Skeletal muscle tissue (tissue), 4 donors: ENCODE results near the gene RXRA. TPM values are rescaled to one million over a fixed set of nuclear protein-coding genes. Genes with fewer than 3 reads are reported as not detected.

Experiments
- H3K27ac ChIP-seq: one replicate; pipeline ENCODE4 v1.7.0; 2013; ENCODE audit warnings: mild to moderate bottlenecking, low read depth, low read length, inconsistent platforms
- H3K27me3 ChIP-seq, 3 donors: one replicate each; pipeline ENCODE4 v1.7.0; 2013; ENCODE audit warnings: low read length in 3 of 3; ENCODE audit not compliant: control insufficient read depth in 3 of 3, insufficient read depth in 3 of 3
- H3K36me3 ChIP-seq, 3 donors: one replicate each; pipeline ENCODE4 v1.7.0; 2013; ENCODE audit warnings: low read length in 3 of 3; ENCODE audit not compliant: control insufficient read depth in 3 of 3, insufficient read depth in 3 of 3
- H3K4me1 ChIP-seq, 3 donors: one replicate each; pipeline ENCODE4 v1.7.0; 2013; ENCODE audit warnings: low read length in 3 of 3, mild to moderate bottlenecking in 3 of 3; ENCODE audit not compliant: control insufficient read depth in 3 of 3, insufficient read depth in 3 of 3
- H3K4me3 ChIP-seq, 3 donors: one replicate each; pipeline ENCODE4 v1.7.0; 2013; ENCODE audit warnings: low read length in 3 of 3
- H3K9ac ChIP-seq, 3 donors: one replicate each; pipeline ENCODE4 v1.7.0; 2013; ENCODE audit warnings: low read length in 3 of 3, mild to moderate bottlenecking in 3 of 3, moderate library complexity in 2 of 3, low read depth in 1 of 3
- H3K9me3 ChIP-seq, 3 donors: one replicate each; pipeline ENCODE4 v1.7.0; 2013; ENCODE audit warnings: low read length in 3 of 3; ENCODE audit not compliant: control insufficient read depth in 3 of 3
- total RNA-seq: library from RNA; depleted of rRNA; stranded (reverse); fragments of >200 nt; gene quantifications from one replicate; pipeline ENCODE4 v1.2.3, GENCODE V29; 2014
- donor health status: Osteomylitis.

The RXRA gene
- total RNA-seq, 1 donor from 2014 or later, result 11.5 TPM

DNA sequence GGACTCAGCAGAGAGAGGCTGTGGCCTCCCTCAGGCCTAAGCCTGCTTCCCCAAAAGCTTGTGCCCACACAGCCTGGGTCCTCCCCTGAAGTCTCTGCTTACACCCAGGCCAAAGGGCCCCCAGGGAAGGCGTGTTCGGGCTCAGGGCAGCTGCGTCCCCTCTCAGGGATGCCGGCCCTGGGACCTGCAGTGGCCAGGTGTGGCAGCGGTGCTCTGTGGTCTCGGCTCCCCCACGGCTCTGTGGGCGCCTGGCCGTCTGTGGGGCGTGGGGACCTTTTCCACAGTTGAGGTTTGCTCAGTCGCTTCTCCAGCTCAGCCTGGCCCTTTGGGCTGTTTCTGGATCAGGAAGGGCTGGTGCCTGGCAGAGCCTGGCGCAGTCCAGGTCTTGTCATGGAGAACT, 75.9 kb downstream of the RXRA start:
- peaks cover 0 to 7% (median 0%) of the 10 kb centered on the region in 3 donors for H3K9me3 ChIP-seq
- H3K27ac ChIP-seq, result peak overlapping the region; percentile 82
- no peak overlapping the region for H3K4me3 ChIP-seq
- peaks cover 0 to 2% (median 2%) of the 10 kb centered on the region in 3 donors for H3K36me3 ChIP-seq
- H3K9ac ChIP-seq, result peak overlapping the region in 2 of 3 donors; percentile 55 to 91
- H3K27me3 ChIP-seq, result no peaks in the 10 kb centered on the region
- peaks cover 75 to 90% (median 83%) of the 10 kb centered on the region in 3 donors for H3K4me1 ChIP-seq

DNA sequence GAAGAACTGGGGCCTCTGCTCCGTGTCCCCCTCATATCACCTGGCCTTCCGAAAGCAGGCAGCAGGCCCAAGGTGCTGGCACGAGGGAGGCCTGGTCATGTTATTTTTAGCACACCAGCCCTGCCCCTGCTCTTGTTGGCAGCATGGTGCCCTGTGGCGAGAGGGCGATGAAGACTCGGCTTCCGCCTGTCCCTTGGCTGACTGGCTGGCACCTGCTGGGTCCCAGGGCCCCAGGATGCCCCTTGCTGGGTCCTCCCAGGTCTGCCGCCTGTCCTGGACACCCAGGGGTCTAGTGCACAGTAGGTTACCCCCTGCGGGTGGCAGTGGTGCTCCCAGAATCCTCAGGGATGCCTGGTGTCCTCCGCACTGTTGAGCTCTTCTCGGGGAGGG, 77.0 kb downstream of the RXRA start:
- Histone ChIP-seq H3K27ac (peak overlapping the region; percentile 82), H3K4me3 (peak overlapping the region; percentile 34 to 65 (median 48)), H3K9ac (peak overlapping the region; percentile 55 to 91 (median 69)), H3K36me3 (peaks cover 0 to 2% (median 2%) of the 10 kb centered on the region in 3 donors), H3K9me3 (peaks cover 0 to 7% (median 0%) of the 10 kb centered on the region in 3 donors), H3K27me3 (no peaks in the 10 kb centered on the region), H3K4me1 (peaks cover 80 to 96% (median 88%) of the 10 kb centered on the region in 3 donors)

DNA sequence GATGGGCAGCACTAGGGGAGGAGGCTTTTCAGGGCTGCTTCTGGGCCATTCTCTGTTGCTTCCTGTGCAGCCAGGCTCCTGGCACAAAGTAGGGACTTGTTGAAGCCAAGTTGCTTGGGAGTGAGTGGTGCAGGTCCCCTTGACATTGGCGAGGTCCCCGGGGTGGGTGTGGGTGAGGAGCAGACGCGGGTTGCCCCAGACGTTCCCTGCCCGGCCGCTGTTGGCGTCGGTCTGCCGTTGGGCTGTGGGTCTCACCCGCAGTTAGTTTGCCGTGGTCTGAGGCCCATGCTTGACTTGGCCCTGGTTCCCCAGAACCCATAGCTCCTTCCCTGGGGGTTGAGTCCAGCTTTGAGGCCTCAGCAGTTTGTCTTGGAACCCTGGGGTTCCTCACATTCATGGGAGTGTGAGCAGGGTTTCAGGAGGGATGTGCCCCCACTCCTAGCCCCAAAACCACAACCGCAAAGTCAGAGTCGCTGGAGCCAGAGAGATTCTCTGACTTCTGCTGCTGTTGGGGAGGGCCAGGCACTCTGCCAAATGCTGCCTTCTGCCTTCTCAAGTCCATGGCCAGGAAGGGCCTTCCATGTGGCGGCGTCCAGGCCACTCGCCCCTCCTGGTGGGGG, 77.5 kb downstream of the RXRA start:
- Histone ChIP-seq H3K4me1 (peaks cover 84 to 96% (median 90%) of the 10 kb centered on the region in 3 donors), H3K27ac (peak overlapping the region; percentile 82), H3K27me3 (no peaks in the 10 kb centered on the region), H3K9ac (peak overlapping the region; percentile 55 to 91 (median 69)), H3K9me3 (peaks cover 0 to 6% (median 0%) of the 10 kb centered on the region in 3 donors), H3K36me3 (peaks cover 0 to 2% (median 2%) of the 10 kb centered on the region in 3 donors), H3K4me3 (peak overlapping the region; percentile 47 to 65 (median 48))

DNA sequence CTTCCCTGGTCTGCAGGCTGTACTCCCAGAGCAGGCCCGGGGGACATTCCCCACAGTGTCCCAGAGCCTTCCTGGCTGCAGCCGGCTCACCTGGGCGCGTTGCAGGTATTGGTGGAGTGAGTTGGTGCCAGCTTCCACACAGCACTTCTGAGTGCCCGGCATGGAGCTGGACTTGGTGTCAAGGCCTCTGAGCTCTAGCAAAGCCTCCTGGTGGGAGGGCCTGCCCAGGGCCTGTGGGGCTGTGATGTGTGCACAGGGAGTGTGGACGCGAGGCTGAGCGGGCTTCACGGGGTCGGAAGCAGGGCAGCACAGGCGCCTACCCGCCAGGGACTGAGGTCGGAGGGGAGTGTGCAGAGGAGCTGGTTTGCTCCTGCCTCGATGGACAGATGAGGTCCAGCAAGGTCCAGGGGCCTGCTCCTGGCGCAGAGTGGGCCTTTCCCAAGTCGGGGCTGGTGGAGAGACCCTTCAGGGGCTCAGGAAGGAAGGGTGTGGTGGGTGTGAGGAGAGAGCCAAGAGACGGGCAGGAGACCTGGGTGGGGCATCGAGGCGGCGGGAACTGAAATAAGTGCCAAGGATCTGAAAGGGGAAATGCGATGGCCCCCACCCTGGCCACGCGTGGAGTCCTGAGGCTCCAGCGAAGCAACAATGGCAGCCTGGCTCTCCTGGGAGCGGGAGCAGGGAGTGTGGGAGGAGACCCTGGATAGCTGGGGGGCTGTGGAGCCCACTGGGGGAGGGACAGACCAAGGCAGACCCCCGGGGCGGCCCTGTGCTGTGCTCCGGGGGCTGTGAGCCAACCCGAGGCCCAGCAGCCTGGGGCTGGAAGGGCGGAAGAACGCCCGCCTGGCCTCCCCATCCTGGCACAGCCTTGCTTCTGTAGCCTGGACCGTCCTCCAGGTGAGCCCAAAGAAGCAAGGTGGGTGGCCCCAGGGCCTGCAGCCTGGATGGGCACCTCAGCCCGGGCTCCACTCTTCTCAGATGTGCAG, 78.4 kb downstream of the RXRA start:
- H3K4me3 ChIP-seq, result peak overlapping the region; percentile 47 to 65 (median 48)
- H3K9me3 ChIP-seq, result no peaks in the 10 kb centered on the region
- peak overlapping the region; percentile 55 to 91 (median 69) for H3K9ac ChIP-seq
- H3K36me3 ChIP-seq, result peaks cover 0 to 4% (median 4%) of the 10 kb centered on the region in 3 donors
- peaks cover 87 to 97% (median 91%) of the 10 kb centered on the region in 3 donors for H3K4me1 ChIP-seq
- no peaks in the 10 kb centered on the region for H3K27me3 ChIP-seq
- H3K27ac ChIP-seq, result peak overlapping the region; percentile 91

DNA sequence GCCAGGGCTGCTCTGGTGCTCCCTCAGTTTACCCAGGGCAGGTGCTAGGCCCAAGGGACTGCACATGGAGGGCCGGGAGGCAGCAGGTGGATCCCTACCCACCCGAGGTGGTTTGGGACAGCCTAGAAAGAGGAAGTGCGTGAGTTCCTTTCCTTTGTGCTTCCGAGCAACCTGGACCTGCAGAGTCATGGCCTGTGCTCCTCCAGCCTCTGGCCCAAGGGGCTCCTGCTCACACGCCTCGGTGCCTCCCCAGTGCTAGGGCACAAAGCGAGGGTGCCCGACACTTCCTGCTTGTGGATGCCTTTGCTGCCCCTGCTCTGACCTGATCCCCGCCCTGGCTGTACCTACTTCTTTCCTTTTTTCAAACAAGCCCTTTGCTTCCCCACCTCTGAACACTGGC, 79.3 kb downstream of the RXRA start:
- peaks cover 0 to 8% (median 5%) of the 10 kb centered on the region in 3 donors for H3K36me3 ChIP-seq
- peak overlapping the region; percentile 50 to 91 (median 84) for H3K9ac ChIP-seq
- H3K4me1 ChIP-seq, result peaks cover 91 to 97% (median 93%) of the 10 kb centered on the region in 3 donors
- H3K9me3 ChIP-seq, result no peaks in the 10 kb centered on the region
- H3K27ac ChIP-seq, result peak overlapping the region; percentile 91
- H3K27me3 ChIP-seq, result no peaks in the 10 kb centered on the region
- H3K4me3 ChIP-seq, result peak overlapping the region in 2 of 3 donors; percentile 9 to 29

DNA sequence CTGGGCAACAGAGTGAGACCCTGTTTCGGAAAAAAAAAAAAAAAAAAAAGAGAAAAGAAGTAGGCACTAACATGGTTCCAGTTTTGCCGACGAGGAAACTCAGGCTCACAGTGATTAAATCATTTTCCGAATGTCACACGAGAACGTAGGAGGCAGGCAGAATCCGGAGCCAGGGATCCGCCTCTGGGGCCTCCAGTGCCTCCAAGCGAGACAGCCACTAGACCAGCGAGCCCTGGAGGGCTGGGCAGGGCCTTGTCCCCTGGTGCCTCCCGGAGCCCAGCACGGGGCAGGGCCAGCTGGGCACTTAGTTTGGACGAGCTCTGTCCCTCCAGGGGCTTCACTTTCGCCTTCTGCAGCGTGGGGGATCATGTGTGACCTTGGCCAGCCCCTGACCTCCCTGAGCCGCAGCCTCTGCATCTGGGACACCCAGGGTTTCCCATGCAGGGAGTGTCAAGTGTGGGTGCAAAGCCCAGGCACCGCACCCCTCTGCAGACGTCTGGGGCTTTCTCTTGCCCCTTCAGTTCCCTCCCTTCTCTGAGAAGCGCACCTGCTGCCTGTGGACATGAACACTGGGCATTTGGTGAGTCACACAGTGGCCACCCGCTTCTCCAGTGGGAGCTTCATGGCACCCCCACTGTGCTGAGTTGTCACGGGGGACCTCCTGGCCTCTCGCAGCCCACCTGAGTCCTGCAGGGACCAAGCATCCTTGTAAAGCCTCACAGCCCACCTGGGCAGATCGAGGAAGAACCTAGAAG, 80.3 kb downstream of the RXRA start:
- Histone ChIP-seq H3K4me3 (peak overlapping the region; percentile 70 to 78 (median 77)), H3K4me1 (peaks cover 94 to 97% (median 97%) of the 10 kb centered on the region in 3 donors), H3K27ac (peak overlapping the region; percentile 91), H3K9me3 (no peaks in the 10 kb centered on the region), H3K9ac (peak overlapping the region; percentile 73 to 91 (median 84)), H3K36me3 (peaks cover 0 to 8% (median 5%) of the 10 kb centered on the region in 3 donors), H3K27me3 (no peaks in the 10 kb centered on the region)

DNA sequence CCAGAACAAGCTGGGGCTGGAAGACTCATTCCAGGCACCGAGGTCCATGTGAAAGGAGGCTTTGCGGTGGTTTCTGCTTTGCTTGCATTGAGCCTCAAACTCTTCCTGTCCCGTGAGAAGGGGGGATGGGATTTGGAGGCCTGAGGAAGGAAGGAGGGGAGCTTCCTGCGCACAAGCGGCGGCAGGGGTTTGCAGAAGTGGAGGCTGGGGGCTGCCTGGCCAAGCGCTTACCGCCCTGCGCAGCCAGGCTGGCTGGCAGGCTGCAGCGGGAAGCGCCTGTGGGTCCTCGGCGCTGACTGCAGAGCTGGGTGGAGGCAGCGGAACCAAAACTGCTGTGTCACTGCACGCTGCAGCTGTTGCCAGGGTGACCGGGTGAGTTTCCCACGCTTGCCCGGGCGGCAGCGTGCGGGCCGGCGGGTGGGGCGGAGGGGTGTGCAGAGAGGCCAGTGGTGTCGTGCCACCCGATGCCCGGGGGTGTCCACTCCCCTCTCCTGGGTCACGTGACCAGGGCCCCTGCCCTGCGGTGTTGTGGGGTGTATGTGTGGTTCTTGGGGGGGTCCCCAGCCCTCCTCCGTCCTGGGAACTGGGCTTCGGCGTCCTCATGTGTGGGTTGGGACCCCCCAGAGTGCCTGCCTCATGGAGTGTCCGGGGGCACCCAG, 81.0 kb downstream of the RXRA start:
- Histone ChIP-seq H3K4me3 (peak overlapping the region; percentile 70 to 78 (median 77)), H3K27ac (peak overlapping the region; percentile 91), H3K4me1 (peaks cover 100% of the 10 kb centered on the region in 3 donors), H3K9ac (peak overlapping the region; percentile 73 to 91 (median 84)), H3K36me3 (peaks cover 0 to 5% (median 5%) of the 10 kb centered on the region in 3 donors), H3K27me3 (no peaks in the 10 kb centered on the region), H3K9me3 (no peaks in the 10 kb centered on the region)

DNA sequence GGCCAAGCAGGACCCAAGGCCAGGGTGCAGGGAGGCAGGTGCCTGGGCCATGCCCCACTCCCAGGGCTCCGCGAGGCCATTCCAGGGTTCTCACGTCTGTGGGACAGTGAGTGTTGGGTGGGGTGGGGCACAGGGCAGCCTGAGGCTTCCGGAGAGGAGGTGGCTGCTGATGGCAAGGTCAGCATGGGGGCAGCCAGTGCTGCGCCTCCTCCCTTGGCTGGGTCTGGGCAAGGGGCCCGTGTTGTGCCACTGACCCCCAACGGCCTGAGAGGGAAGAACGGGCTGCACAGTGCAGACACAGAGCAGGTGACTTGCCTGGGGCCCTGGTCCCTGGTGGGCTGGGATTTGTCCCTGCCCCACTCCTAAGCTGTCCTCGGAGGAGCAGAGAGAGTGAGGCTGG, 82.1 kb downstream of the RXRA start:
- Histone ChIP-seq H3K27ac (peak overlapping the region; percentile 91), H3K27me3 (no peaks in the 10 kb centered on the region), H3K4me1 (peaks cover 100% of the 10 kb centered on the region in 3 donors), H3K9ac (peak overlapping the region; percentile 70 to 91 (median 73)), H3K4me3 (peak overlapping the region; percentile 4 to 78 (median 77)), H3K9me3 (no peaks in the 10 kb centered on the region), H3K36me3 (peaks cover 0 to 5% (median 5%) of the 10 kb centered on the region in 3 donors)
